Erythroblast (primary cell): Measurements from ENCODE around the gene TDP1.

Experiments
- GATA1 ChIP-seq: IDR thresholded peaks from 2 replicates; pipeline ENCODE4 v1.6.1; 2011; ENCODE audit warnings: low read depth, mild to moderate bottlenecking, control low read depth, low read length, moderate library complexity
- POLR2A ChIP-seq: IDR thresholded peaks from 2 replicates; pipeline ENCODE4 v1.6.1; 2011; ENCODE audit warnings: mild to moderate bottlenecking, low read length

DNA sequence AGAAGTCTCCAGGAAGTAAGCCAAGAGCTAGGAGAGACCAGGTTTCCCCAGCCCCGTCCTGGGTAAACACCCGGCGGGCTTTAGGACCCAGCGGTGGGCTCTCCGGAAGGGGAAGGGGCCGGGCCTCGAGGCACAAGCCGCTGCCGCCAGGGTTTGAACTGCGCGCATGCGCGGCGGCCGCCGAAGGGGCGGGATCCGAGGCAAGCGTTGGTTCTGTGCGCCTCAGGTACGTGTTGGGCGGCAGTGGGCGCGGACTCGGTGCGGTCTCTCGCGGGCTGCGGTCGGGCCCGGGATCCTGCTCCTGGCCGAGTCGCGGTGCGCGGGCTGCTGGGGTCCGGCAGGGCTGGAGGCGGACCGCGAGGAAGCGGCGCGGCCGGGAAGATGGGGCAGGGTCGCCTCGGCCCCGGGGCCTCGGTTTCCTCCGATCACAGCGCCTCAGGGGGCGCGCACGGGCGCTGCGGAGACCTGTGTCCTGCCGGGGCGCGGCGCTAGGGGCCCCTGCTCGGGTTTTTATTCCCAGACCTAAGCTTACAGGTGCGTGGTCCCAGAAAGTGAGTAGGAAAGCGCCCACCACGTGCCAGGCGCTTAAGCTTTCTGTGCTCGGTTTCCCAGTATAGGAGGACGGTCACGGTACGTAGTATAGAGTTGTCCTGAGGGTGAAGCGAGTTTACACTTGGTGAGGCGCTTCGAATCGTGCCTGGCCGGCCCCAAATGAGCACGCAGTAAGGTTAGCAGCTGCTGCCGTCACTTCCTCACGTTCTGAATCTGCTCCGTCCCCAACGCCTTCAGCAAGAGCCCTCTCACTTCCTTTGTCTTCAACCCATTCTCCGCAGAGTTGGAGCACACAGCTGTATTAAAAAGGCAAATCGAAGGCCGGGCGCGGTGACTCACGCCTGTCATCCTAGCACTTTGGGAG, at the start of gene TDP1:
- TF ChIP-seq POLR2A (peak; percentile 90), GATA1 (no peak)
